Thymus (tissue), 11 donors: Measurements from ENCODE around the gene IFNG-AS1. TPM values are rescaled to one million over a fixed set of nuclear protein-coding genes. Genes with fewer than 3 reads are reported as not detected.

Source experiments
- DNase-seq, 9 donors: peaks; one replicate each; pipeline ENCODE4 v3.0.0-alpha.2; 2013; ENCODE audit warnings: low spot score in 9 of 9, low read depth in 6 of 9, missing footprints in 1 of 9
- H3K27ac ChIP-seq, 2 donors: one replicate each; pipeline ENCODE4 v1.5.1; 2013; ENCODE audit warnings: control low read depth in 1 of 2, low read depth in 1 of 2, low read length in 1 of 2, mild to moderate bottlenecking in 1 of 2, moderate library complexity in 1 of 2
- H3K27me3 ChIP-seq, 2 donors: one replicate each; pipeline ENCODE4 v1.5.1; 2013; ENCODE audit warnings: low read length in 1 of 2; ENCODE audit not compliant: control insufficient read depth in 2 of 2, insufficient read depth in 1 of 2
- H3K36me3 ChIP-seq, 2 donors: one replicate each; pipeline ENCODE4 v1.5.1; 2013; ENCODE audit warnings: low read length in 1 of 2, mild to moderate bottlenecking in 1 of 2, moderate library complexity in 1 of 2; ENCODE audit not compliant: control insufficient read depth in 2 of 2, insufficient read depth in 2 of 2
- H3K4me1 ChIP-seq, 2 donors: one replicate each; pipeline ENCODE4 v1.5.1; 2013; ENCODE audit warnings: low read length in 2 of 2; ENCODE audit not compliant: control insufficient read depth in 2 of 2, insufficient read depth in 2 of 2
- H3K4me3 ChIP-seq, 2 donors: one replicate each; pipeline ENCODE4 v1.5.1; 2013; ENCODE audit warnings: low read length in 2 of 2, control low read depth in 1 of 2, mild to moderate bottlenecking in 1 of 2
- H3K9me3 ChIP-seq, 2 donors: one replicate each; pipeline ENCODE4 v1.5.1; 2013; ENCODE audit warnings: low read length in 1 of 2, mild to moderate bottlenecking in 1 of 2; ENCODE audit not compliant: control insufficient read depth in 2 of 2, insufficient read depth in 1 of 2
- WGBS: extraction: QIAGEN DNeasy Blood & Tissue Kit; methylation state at CpG from one replicate; pipeline ENCODE4 v1.1.7; 2013; 5-methylcytosine and 5-hydroxymethylcytosine counted together
- polyA plus RNA-seq: library from polyadenylated mRNA; stranded (reverse); fragments of 200-250 nt; gene quantifications from one replicate; pipeline ENCODE4 v1.2.3, GENCODE V29; 2013
- total RNA-seq: library from RNA; stranded (reverse); fragments of 120-200 nt; gene quantifications from one replicate; pipeline ENCODE4 v1.2.4, GENCODE V29; 2013
- donor health status: healthy.

IFNG-AS1 gene
- total and polyA plus RNA-seq, 2 donors: 0.07 to 1.3 TPM

- Histone ChIP-seq H3K27ac (no peak overlapping the region), H3K27me3 (no peaks in the 10 kb centered on the region), H3K4me3 (no peak overlapping the region), H3K4me1 (no peaks in the 10 kb centered on the region), H3K36me3 (no peaks in the 10 kb centered on the region), H3K9me3 (no peaks in the 10 kb centered on the region)
- no peak for DNase-seq
These were observed 29.1 kb downstream of the IFNG-AS1 start for GRCh38 chr12:68018315-68018714.

GRCh38 chr12:68020049-68020448 is 30.8 kb downstream of the IFNG-AS1 start:
- no peak overlapping the region for H3K4me3 ChIP-seq
- no peak for DNase-seq
- H3K4me1 ChIP-seq: no peaks in the 10 kb centered on the region
- H3K27ac ChIP-seq: no peak overlapping the region
- no peaks in the 10 kb centered on the region for H3K9me3 ChIP-seq
- no peaks in the 10 kb centered on the region for H3K27me3 ChIP-seq
- WGBS: 90% methylated on average over 6 of the region's 6 CpGs
- no peaks in the 10 kb centered on the region for H3K36me3 ChIP-seq

GRCh38 chr12:68020699-68021098 is 31.5 kb downstream of the IFNG-AS1 start:
- H3K36me3 ChIP-seq: no peaks in the 10 kb centered on the region
- no peaks in the 10 kb centered on the region for H3K27me3 ChIP-seq
- H3K27ac ChIP-seq: no peak overlapping the region
- 92% methylated on average over 5 of the region's 5 CpGs for WGBS
- no peak for DNase-seq
- H3K9me3 ChIP-seq: no peaks in the 10 kb centered on the region
- no peaks in the 10 kb centered on the region for H3K4me1 ChIP-seq
- no peak overlapping the region for H3K4me3 ChIP-seq

GRCh38 chr12:68028647-68029046 is 39.4 kb downstream of the IFNG-AS1 start:
- Histone ChIP-seq H3K9me3 (no peaks in the 10 kb centered on the region), H3K27ac (no peak overlapping the region), H3K4me1 (peaks cover 4 to 5% of the 10 kb centered on the region in 2 donors), H3K36me3 (no peaks in the 10 kb centered on the region), H3K27me3 (no peaks in the 10 kb centered on the region), H3K4me3 (no peak overlapping the region)
- no peak for DNase-seq
- WGBS: 96% methylated on average over 7 of the region's 7 CpGs

- WGBS: 94% methylated on average over 1 of the region's 1 CpG
- H3K4me1 ChIP-seq: peaks cover 4 to 5% of the 10 kb centered on the region in 2 donors
- no peak for DNase-seq
These were observed 41.0 kb downstream of the IFNG-AS1 start for GRCh38 chr12:68030248-68030647.

GRCh38 chr12:68031174-68031573 is 41.9 kb downstream of the IFNG-AS1 start:
- WGBS: 98% methylated on average over 3 of the region's 3 CpGs
- Histone ChIP-seq H3K4me1 (peaks cover 4 to 5% of the 10 kb centered on the region in 2 donors), H3K27ac (no peak overlapping the region), H3K27me3 (no peaks in the 10 kb centered on the region), H3K4me3 (no peak overlapping the region), H3K9me3 (no peaks in the 10 kb centered on the region), H3K36me3 (no peaks in the 10 kb centered on the region)
- no peak for DNase-seq

More at GRCh38 chr12:68030248-68030647, 41.0 kb downstream of the IFNG-AS1 start:
- Histone ChIP-seq H3K27ac (no peak overlapping the region), H3K9me3 (no peaks in the 10 kb centered on the region), H3K27me3 (no peaks in the 10 kb centered on the region), H3K4me3 (no peak overlapping the region), H3K36me3 (no peaks in the 10 kb centered on the region)

- Histone ChIP-seq H3K36me3 (no peaks in the 10 kb centered on the region), H3K4me3 (no peak overlapping the region), H3K9me3 (no peaks in the 10 kb centered on the region), H3K27me3 (no peaks in the 10 kb centered on the region), H3K27ac (no peak overlapping the region), H3K4me1 (peaks cover 4 to 5% of the 10 kb centered on the region in 2 donors)
- WGBS: 66% methylated on average over 9 of the region's 9 CpGs
- peak in 2 of 9 donors; percentile 4 to 31 for DNase-seq
These were observed 42.9 kb downstream of the IFNG-AS1 start for GRCh38 chr12:68031881-68032739.

- DNase-seq: no peak
- 95% methylated on average over 5 of the region's 5 CpGs for WGBS
- Histone ChIP-seq H3K4me1 (peaks cover 4 to 5% of the 10 kb centered on the region in 2 donors), H3K27me3 (no peaks in the 10 kb centered on the region), H3K27ac (no peak overlapping the region), H3K36me3 (no peaks in the 10 kb centered on the region), H3K9me3 (no peaks in the 10 kb centered on the region), H3K4me3 (no peak overlapping the region)
These were observed 45.3 kb downstream of the IFNG-AS1 start for GRCh38 chr12:68034567-68034966.

GRCh38 chr12:68036642-68037041 is 47.4 kb downstream of the IFNG-AS1 start:
- H3K27ac ChIP-seq: no peak overlapping the region
- WGBS: 96% methylated on average over 7 of the region's 7 CpGs

More at GRCh38 chr12:68036642-68037041, 47.4 kb downstream of the IFNG-AS1 start:
- Histone ChIP-seq H3K4me1 (peaks cover 4 to 5% of the 10 kb centered on the region in 2 donors), H3K9me3 (no peaks in the 10 kb centered on the region), H3K36me3 (no peaks in the 10 kb centered on the region), H3K27me3 (no peaks in the 10 kb centered on the region), H3K4me3 (no peak overlapping the region)
- DNase-seq: no peak
